Nucleus accumbens (tissue), 56 donors: Measurements from ENCODE around the gene SEMA6A.
A peak's percentile ranks its signal among the peaks of the same experiment; 100 is the strongest.

ENCODE experiments used
- DNase-seq, 56 donors: peaks; one replicate each; lab custom pipeline; 2025; lab: John Stamatoyannopoulos, UW

Gene SEMA6A

DNA sequence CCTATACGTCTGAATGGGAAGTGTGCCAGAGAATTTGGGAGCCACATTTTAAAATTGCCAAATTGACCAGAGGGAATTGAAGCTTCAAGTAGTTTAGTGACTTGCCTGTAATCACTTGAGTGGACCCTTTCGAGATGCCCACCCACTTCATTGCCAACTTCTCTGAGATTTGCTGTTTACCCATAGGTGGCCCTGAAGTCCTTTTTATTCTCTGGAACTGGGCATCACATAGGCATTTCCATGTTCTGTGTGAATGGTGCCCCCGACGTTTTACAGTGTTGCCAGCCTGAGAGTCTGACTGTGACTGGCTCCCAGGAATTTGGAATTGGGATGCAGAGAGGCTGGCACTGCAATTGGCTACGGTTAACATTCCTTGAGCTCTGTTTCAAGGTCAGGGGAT is 158.6 kb downstream of the SEMA6A start:
- peak in 1 of 56 donors; percentile 9 for DNase-seq

DNA sequence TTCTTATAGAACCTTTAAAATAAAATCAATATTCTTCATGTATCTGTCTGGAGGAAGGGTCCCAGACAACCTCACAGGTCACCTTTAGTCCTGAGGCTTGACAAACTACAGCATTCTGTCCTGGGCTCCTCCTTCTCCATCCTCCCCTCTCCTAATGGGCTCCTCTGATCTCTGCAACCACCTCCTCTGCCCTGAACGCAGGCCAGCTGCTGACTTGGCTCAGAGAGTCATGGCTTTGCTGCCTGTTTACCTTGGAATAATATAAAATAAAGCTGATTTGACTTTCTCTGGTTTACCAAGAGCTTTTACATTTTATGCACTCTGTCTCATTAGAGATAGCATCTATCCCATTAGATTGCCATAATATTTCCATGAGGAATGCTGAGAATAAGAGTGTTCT is 159.4 kb downstream of the SEMA6A start:
- DNase-seq = no peak

DNA sequence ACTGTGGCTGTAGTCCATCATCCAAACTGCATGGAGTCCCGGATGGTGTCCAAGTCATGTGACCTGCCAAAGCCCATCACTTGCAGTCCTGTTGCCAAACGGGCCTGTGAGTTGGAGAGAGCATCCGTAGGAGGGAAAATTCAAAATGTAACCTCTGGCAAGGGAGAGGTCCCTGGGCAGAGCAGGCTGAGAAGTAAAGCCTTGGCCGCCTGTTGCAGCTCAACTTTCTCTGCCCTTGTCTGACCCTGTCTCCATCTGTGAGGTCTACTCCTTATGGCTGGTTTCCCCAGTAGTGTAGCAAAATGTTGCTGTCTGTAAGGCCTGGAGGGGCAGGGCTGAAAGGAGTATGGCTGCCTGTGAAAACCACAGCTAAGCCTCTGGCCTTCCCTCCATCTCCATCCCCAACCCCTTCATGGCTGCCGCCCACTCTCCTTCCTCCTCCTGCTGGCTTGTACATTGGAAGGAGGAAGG is 163.5 kb downstream of the SEMA6A start:
- peak in 21 of 56 donors; percentile 5 to 64 (median 22) for DNase-seq

DNA sequence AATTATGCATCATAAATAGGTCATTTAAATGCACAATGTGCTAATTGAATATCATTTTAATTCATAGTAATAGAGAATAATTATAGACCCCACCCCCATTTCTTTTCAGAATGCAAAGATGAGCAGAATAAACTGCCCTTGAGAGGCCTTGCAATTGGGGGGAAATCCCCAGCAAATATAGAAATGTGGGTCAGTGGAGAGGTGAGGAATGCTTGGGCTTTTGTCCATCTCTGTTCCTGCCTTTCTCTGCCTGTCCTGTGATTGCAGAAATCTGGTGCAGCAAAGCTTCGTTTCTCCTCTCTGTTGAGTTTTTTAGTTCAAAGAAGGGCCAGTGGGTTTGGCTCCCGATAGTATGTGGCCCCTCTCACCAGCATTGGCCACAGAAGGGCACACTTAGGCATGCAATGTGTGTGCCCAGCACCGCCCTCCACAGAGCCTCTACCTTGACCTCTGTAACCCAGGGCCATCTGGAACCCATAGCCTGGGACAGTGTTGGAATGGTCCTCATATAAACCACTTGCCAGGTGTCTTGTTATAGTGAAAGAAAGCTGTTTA is 164.2 kb downstream of the SEMA6A start:
- DNase-seq = no peak

DNA sequence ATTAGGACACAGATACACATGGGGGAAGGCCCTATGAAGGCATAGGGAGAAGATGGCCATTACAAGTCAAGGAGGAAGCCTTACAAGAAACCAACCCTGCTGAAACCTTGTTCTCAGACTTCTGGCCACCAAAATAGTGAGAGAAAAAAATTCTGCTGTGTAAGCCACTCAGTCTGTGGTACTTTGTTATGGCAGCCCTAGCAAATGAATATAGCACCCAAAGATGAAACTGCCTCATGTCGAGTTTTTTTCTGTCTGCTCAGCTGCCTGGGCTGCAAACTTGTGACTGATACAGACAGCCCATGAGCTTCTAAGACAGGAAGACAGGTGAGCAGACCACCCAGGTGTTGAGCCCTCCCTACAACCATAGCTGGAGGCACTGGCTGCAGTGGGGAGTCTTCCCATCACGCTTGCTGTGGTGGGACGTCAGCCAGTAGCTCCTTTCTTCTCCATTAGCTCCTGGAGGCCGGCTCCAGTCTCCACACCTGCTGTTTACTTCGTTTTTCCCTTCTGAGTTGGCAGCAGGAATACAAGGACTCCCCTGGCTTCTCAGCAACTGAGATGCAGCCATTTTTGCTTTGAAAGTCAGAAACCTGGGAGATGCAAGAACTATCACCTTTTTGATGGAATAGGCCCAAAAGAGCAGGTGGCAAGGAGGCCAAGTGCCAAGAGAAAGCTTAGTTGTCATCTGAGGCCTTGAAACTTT is 164.9 kb downstream of the SEMA6A start:
- no peak for DNase-seq

DNA sequence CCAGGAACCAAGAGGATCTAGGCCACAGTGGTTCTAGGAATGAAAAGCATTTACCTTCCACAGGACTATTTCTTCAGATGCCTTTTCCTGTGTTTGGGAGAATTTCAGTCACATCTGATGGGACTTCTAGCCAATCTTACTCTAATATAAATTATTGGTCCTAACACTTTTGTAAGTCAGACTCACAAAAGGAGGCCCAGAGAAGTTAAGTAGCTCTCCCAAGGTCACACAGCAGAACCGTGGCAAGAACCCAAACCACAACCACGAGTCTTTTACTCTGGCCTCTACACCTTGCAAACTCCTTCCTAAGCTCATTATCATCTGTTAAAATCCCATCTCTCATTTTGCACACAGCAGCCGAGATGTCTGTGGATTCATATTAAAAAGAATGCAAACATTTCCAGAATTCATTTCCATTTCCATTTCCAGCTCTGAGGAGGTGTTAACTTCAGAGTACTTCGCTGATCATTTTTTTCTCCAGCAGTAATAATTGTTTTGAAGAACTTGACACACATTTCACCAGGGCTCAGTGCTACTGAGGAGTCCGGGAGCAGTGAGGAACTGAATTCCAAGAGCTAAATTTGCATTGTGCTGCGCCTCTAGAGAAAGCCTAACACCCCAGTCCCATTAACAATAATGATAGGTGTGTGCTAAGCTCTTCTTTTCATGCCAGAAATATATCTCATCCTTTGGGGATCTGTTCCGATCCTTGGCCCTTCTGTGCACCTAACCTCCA is 168.1 kb downstream of the SEMA6A start:
- DNase-seq = peak in 4 of 56 donors; percentile 13 to 31 (median 24)

DNA sequence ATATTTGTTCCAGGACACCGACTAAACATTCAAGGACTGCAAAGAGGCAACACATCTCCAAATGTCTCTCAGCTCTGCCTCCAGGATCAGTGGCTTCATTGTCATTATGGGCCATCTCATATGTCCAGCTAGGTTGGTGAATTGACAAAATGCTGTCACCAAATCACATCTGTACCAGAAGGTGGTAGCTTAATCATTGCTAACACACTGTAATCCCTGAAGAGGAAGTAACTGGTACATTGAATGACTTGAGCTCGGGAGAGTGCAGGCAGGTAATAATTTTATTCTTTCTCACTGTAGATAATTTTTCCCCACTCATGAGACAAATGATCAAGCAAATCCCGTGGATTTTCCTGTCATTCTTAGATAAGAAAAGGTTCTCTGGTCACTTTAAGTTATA is 169.8 kb downstream of the SEMA6A start:
- no peak for DNase-seq

DNA sequence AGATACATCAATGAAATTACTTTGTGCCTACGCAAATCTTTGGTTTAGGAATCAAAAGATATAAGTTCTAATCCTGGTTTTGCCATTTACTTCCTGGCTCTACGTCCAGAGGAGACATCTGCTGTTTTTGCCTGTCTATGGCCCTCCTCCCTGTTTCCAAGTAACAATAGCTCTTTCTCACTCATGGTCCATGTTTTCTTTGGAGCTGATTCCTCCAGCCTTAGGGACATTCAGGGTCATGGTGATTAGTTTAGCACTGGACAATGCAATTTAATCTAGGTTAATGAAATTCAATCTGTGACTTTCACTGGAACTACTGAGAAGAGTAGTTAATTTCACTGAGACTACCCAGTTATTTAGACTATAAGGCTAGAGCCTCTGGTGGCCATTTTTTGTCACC is 170.6 kb downstream of the SEMA6A start:
- no peak for DNase-seq

DNA sequence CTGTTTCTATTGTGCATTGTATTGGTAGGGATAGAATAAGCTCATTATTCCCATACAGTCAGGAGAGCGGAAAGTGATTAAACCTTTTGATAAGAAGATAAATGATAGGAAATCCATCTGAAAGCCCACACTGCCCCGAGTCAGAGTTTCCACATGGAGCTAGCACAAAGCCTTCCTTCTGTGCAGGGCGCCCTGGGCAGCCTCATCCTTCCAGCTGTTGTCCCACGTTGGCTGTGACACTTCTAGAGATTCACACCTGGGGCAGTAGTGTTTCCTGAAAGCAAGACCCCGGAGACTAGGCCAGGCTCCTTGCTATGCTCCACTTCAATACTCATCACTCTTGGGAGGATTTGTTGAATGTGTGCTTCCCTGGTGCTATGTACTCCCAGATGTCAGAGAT is 172.4 kb downstream of the SEMA6A start:
- DNase-seq = no peak

DNA sequence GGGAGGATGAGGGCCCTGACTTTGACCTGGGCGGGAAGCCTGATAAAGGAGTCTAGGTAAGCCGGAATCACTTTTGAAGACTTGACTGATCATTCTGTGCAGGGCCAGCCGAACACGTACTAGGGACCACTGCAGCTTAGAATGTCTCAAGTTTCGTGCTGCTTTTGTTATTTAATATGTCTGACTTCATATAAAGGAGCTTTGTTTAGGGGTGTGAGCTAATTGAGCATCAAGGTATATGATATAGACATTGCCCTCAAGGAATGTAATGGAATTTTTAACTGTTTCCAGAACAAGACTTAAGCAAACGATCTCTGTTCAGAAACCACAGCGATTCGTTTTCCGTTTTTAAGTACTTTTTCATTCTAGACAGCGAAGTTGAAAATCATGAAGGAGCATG is 173.0 kb downstream of the SEMA6A start:
- no peak for DNase-seq

DNA sequence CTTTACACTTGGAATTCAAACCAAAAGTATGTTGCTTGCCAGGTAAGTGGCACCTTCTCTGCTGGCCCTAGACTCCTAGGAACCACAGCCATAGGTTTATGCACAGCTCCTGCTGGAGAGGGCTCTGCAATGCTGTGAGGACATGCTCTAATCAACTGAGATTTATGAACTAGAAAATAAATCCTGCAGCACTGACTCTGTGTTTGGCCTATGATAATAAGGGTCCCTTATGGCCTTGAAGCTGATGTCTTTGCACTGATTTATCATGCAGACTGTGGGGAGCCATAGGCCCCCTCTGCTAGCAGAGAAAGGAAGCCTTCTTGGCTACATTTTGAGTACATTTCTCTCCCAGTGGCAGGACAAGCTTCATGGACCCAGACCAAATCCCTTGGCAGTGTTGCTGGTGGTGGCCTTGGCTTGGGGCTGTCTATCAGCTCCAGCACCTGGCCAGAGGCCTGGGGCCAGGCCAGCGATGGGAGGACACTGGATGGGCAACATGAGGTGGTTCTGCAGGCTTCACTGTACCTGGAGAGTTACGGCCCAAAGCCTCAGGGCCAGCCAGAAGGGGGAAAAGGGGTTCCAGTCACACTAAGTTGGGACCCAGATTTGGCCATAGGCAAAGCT is 178.0 kb downstream of the SEMA6A start:
- DNase-seq = no peak

DNA sequence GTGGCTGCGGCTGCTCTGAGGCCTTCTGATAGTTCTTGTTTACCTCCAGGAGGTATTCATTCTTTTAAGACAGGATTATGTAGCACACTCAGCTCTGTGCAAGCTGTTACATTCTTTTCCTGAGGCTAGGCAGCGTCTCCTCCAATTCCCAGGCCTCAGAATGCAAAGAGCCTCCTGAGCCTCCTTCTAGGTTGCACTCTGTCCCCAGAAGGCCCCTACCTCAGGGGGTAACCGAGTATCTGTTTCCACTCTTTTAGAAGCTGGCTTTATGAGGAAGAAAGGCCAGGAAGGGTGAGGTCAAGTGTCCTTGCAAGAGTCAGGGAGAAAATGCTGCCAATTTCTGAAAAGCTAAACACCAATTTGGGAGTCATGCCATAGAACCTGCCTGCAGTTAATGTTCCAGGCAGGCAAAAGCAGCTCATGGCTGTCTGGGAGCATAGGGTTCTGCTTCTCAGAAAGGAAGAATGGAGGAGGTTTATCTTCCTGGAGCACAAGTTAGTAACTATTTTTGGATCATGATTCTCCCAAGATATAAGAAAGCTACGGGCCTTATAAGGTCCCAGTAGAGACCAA is 178.9 kb downstream of the SEMA6A start:
- DNase-seq = no peak

DNA sequence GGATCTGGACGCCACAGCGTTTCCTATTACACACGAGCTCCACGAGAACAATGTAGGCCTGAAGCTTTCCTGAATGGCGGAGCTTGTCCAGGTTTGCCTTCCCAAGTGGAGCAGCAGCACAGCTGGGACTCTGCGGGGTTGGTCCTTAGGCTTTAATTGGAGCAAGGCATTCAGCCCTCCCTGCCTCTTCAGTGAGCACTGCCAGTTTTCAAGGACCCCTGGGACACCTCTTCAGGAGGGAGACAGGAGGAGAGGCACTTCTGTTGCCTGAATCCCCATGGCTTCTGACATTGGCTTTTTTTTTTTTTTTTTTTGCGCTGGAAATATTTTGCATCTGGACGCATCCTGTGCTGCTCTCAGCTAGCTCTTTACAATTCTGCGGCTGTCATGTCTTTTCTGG is 179.4 kb downstream of the SEMA6A start:
- peak in 1 of 56 donors; percentile 6 for DNase-seq

DNA sequence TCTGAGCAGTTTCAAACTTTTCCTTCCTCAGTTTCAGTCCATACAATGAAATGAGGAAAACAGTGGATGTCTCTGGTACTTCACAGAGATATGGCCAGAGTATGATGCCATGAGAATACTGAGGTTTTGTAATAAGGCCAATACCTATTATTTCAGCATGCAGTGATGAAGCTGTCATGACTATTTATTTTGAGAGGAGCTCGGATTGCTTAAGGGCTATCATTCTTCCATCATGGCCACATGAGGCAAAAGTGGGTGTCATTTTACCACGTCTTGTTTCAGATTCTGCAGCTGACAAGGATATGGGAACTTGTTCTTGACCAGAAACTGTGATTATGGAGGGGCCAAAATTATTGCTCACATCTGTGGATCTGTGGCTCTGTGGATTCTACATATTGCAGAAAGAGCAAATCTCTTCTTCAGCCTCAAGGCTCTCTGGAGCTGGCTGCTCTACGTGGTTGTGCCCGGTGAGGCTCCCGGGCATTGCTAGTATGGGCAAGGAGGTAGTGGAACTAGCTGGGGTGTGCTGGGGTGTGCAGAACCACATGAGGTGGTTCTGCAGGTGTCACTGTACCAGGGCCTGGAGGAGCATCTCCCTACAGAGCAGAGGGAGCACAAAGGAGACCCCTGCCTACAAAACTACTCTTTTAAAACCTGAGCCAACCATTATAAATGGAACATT is 180.3 kb downstream of the SEMA6A start:
- no peak for DNase-seq
